Measurements from ENCODE around the gene EP400. TPM values are rescaled to one million over a fixed set of nuclear protein-coding genes. Genes with fewer than 3 reads are reported as not detected.

The EP400 gene
- total and polyA plus RNA-seq, 2 of the 4 experiments (the other 2 are of a cell fraction) = 4.3 to 11.4 TPM

DNA sequence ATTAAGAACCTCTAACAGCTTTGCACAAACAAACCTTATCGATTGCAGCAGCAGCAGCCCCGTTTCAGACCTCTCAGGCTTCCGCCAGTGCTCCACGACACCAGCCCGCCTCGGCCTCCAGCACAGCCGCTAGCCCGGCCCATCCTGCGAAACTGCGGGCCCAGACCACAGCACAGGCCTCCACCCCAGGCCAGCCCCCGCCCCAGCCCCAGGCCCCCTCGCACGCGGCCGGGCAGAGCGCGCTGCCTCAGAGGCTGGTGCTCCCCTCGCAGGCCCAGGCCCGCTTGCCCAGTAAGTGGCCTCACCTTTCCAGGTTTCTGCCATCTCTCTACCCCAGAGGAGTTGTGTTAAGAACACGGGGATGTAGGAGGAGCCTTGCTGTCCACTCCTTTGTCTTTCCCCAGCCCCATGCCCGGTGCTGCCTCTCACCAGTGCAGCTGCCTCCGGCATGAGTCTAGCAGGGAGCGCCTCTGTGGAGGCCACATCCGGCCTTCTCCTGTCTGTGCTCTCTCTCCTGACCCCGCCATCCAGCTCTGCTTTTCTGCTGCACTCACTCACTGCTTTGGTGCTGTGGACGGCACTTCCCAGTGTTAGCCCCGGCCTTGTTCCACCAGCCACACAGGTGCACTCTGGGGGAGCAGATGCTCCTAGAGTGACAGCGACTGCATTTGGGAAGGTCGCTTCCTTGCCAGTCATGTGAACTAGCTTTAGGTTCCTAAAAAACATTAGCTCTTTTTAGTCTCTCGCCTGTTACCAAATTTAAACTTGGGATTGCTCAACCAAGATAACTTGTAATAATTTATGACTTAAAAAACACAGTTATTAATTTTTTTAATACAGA, 71.5 kb downstream of the EP400 start:
- Histone ChIP-seq H2AK5ac (ENCODE audit: low read depth, low read length) (no peak overlapping the region), H3K18ac (ENCODE audit: low read depth, low read length) (no peak overlapping the region), H4K91ac (ENCODE audit: insufficient read depth, low read depth, low read length) (no peak overlapping the region), H3K4me2 (ENCODE audit: low read depth, low read length) (no peak overlapping the region), H4K20me1 (ENCODE audit: insufficient read depth, low read length) (peaks cover 3% of the 10 kb centered on the region; the same call in 1 of the 2 replicates), H3K9me1 (ENCODE audit: insufficient read depth, low read length) (peaks cover 3% of the 10 kb centered on the region; the same call in 1 of the 2 replicates), H4K5ac (ENCODE audit: low read depth, low read length) (no peak overlapping the region), H2BK5ac (ENCODE audit: low read depth, low read length, poor library complexity, severe bottlenecking) (no peak overlapping the region), H3K79me1 (ENCODE audit: low read depth in 1 of 2, low read length in 2 of 2) (peaks cover 2 to 8% of the 10 kb centered on the region in 2 experiments; a peak in 2 of 4 replicates), H2AK9ac (replicated peaks; ENCODE audit: low read depth, low read length, poor library complexity) (no peak overlapping the region), H3K4me1 (ENCODE audit: control insufficient read depth, insufficient read depth, low read length) (no peaks in the 10 kb centered on the region; the same call in 1 of the 2 replicates), H2BK20ac (ENCODE audit: low read depth, low read length) (no peak overlapping the region), H3K9me3 (ENCODE audit: control insufficient read depth, insufficient read depth, low read length) (no peaks in the 10 kb centered on the region), H3K56ac (ENCODE audit: extremely low read depth, insufficient read depth, low read length) (no peak overlapping the region), H3K14ac (replicated peaks; ENCODE audit: low read depth, low read length) (no peak overlapping the region), H3K27ac (ENCODE audit: insufficient read depth, low read length) (no peak overlapping the region), H4K8ac (ENCODE audit: low read depth in 2 of 2, low read length in 2 of 2) (no peak overlapping the region), H3K23ac (ENCODE audit: low read depth, low read length) (no peak overlapping the region), H3K4me3 (ENCODE audit: insufficient read depth, low read depth, low read length) (no peak overlapping the region), H3K4ac (ENCODE audit: low read depth, low read length) (no peak overlapping the region), H2AFZ (replicated peaks; ENCODE audit: low read length, poor library complexity) (no peak overlapping the region), H2BK120ac (ENCODE audit: low read depth, low read length) (no peak overlapping the region), H3K36me3 (ENCODE audit: control insufficient read depth, insufficient read depth, low read length) (peaks cover 68% of the 10 kb centered on the region), H2BK15ac (ENCODE audit: low read depth, low read length) (no peak overlapping the region), H3K9ac (ENCODE audit: low read depth, low read length) (no peak overlapping the region), H3K27me3 (ENCODE audit: control insufficient read depth, insufficient read depth, low read length) (no peaks in the 10 kb centered on the region)
- in situ Hi-C loops (cut with MboI; ENCODE audit: low sequenced_read_pairs) (no loop called here), intact Hi-C loops (cut with micrococcal nuclease) (no loop called here), dilution Hi-C loops (cut with HindIII; ENCODE audit: low sequenced_read_pairs, unreplicated experiment) (no loop called here)
- no peak for DNase-seq
- BruUV-seq (replicated peaks) = no TSS peak
- TF ChIP-seq SMC3 (IDR thresholded peaks at IDR 0.05; ENCODE audit: low read depth, low read length) = no peak
- TF ChIP-seq, protein P1, sequence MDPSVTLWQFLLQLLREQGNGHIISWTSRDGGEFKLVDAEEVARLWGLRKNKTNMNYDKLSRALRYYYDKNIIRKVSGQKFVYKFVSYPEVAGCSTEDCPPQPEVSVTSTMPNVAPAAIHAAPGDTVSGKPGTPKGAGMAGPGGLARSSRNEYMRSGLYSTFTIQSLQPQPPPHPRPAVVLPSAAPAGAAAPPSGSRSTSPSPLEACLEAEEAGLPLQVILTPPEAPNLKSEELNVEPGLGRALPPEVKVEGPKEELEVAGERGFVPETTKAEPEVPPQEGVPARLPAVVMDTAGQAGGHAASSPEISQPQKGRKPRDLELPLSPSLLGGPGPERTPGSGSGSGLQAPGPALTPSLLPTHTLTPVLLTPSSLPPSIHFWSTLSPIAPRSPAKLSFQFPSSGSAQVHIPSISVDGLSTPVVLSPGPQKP (IDR thresholded peaks at IDR 0.05; ENCODE audit: borderline replicate concordance, low read depth, low read length) = no peak
- TF ChIP-seq POLR2A (IDR thresholded peaks at IDR 0.05; ENCODE audit: low read depth, low read length) = no peak
- no peak for TF ChIP-seq MXI1 (IDR thresholded peaks at IDR 0.05; ENCODE audit: borderline replicate concordance, low read depth, low read length)
- TF ChIP-seq RFX5 (IDR thresholded peaks at IDR 0.05; ENCODE audit: low read depth, low read length) = no peak
- no peak for TF ChIP-seq CEBPB (IDR thresholded peaks at IDR 0.05; ENCODE audit: low read depth, low read length)
- TF ChIP-seq FOS (IDR thresholded peaks at IDR 0.05; ENCODE audit: low read depth, low read length) = no peak
- no peak for TF ChIP-seq CHD1 (IDR thresholded peaks at IDR 0.05; ENCODE audit: low read depth, low read length)
- no peak for TF ChIP-seq RCOR1 (IDR thresholded peaks at IDR 0.05; ENCODE audit: insufficient replicate concordance, low read length)
- 96% methylated on average over 13 of the region's 30 CpGs; no CpG with 5 or more reads in 1 of the 2 experiments for WGBS, 2 experiments (ENCODE audit: extremely low coverage in 2 of 2, insufficient read length in 1 of 2)
- POLR2A ChIA-PET (ENCODE audit: unreplicated experiment) = no interaction called here
- CTCF ChIA-PET = no interaction called here
- no peak for ATAC-seq (ENCODE audit: low read depth)
